ENCODE measurements around the gene SLC25A1. TPM values are rescaled to one million over a fixed set of nuclear protein-coding genes. Genes with fewer than 3 reads are reported as not detected.

SLC25A1 gene
- total and polyA plus RNA-seq, 2 of the 8 experiments (the other 6 are each of a cell fraction or from before 2014, with no cell fraction given) = 110 to 148 TPM

GRCh38 chr22:19134176-19134831, 44.2 kb downstream of the SLC25A1 start:
- FAIRE-seq = no peak
- H2BK120ac ChIP-seq (replicated peaks; ENCODE audit: low read depth, low read length) = no peak overlapping the region
- no peak overlapping the region for H2AK5ac ChIP-seq (ENCODE audit: low read depth, low read length)
- no peak overlapping the region for H3K4me2 ChIP-seq (ENCODE audit: insufficient read depth in 1 of 2, low read depth in 2 of 2, low read length in 2 of 2)
- H3K27ac ChIP-seq (ENCODE audit: low read depth, low read length) = no peak overlapping the region
- H2AFZ ChIP-seq (ENCODE audit: low read length) = no peak overlapping the region
- no peak overlapping the region for H4K91ac ChIP-seq (replicated peaks; ENCODE audit: insufficient read length, low read length)
- no peak overlapping the region for H2BK20ac ChIP-seq (ENCODE audit: low read length)
- no peak overlapping the region for H3K18ac ChIP-seq (ENCODE audit: extremely low read depth, low read length)
- no peak overlapping the region for H3K14ac ChIP-seq (ENCODE audit: insufficient read length)
- no peaks in the 10 kb centered on the region for H3K79me2 ChIP-seq (ENCODE audit: control insufficient read depth in 1 of 2, insufficient read depth in 2 of 2, low read length in 2 of 2)
- no peak for DNase-seq (ENCODE audit: low read depth in 1 of 2, low spot score in 2 of 2)
- no peak overlapping the region for H3K23ac ChIP-seq (ENCODE audit: insufficient read length)
- no peak overlapping the region for H3K56ac ChIP-seq (replicated peaks; ENCODE audit: insufficient read length, low read depth, low read length)
- 0 out of 7 replicates have a peak, but pooled peaks cover 0 to 2% (median under 1%) of the 10 kb centered on the region in 4 experiments for H3K27me3 ChIP-seq (replicated peaks in 1 of 4; ENCODE audit: control insufficient read depth in 3 of 4, extremely low read depth in 1 of 4, insufficient read depth in 3 of 4, low read length in 3 of 4)
- WGBS, 2 experiments (ENCODE audit: extremely low coverage in 1 of 2, insufficient coverage in 1 of 2, insufficient read length in 1 of 2, insufficient replicate concordance in 2 of 2, low coverage in 1 of 2, low lambda C conversion rate in 2 of 2, missing lambda C conversion rate in 1 of 2) = 91% methylated on average over 20 of the region's 21 CpGs; no CpG with 5 or more reads in 1 of the 2 experiments
- H3K9me3 ChIP-seq (ENCODE audit: insufficient read depth in 2 of 2, low read depth in 1 of 2, low read length in 1 of 2) = no peaks in the 10 kb centered on the region
- peaks cover 6 to 26% (median 13%) of the 10 kb centered on the region in 4 experiments; a peak in 6 of 8 replicates for H3K36me3 ChIP-seq (ENCODE audit: control insufficient read depth in 2 of 4, insufficient read depth in 4 of 4, low read length in 3 of 4)
- H3K4me3 ChIP-seq (ENCODE audit: extremely low read depth in 1 of 4, insufficient read depth in 2 of 4, low read depth in 3 of 4, low read length in 4 of 4) = no peak overlapping the region
- no peak overlapping the region for H2BK15ac ChIP-seq (ENCODE audit: low read length)
- no peak overlapping the region for H3K9ac ChIP-seq (replicated peaks in 1 of 4; ENCODE audit: extremely low read depth in 1 of 4, low read depth in 3 of 4, low read length in 3 of 4)
- no peak overlapping the region for H2BK12ac ChIP-seq (ENCODE audit: low read depth, low read length)
- no peaks in the 10 kb centered on the region for H3K79me1 ChIP-seq (ENCODE audit: low read depth, low read length)
- no peak overlapping the region for H2BK5ac ChIP-seq (ENCODE audit: low read depth, low read length)
- no peaks in the 10 kb centered on the region for H3K4me1 ChIP-seq (replicated peaks in 1 of 4; ENCODE audit: control insufficient read depth in 3 of 4, insufficient read depth in 4 of 4, low read length in 3 of 4)
- no peaks in the 10 kb centered on the region for H3K23me2 ChIP-seq (ENCODE audit: low read depth, low read length)
- CTCF ChIA-PET (ENCODE audit: partially characterized antibody) = interaction anchor here (0.6 to 1.7 kb wide), 6 partner anchors 10 to 151 kb away, joined by 3 to 7 read pairs (median 3); partner anchors contain the start of gene ESS2
- H4K5ac ChIP-seq (ENCODE audit: insufficient read length, low read depth, low read length) = no peak overlapping the region
- no peak overlapping the region for H4K8ac ChIP-seq (ENCODE audit: extremely low read depth, insufficient read depth, low read length)
- POLR2A ChIA-PET (ENCODE audit: partially characterized antibody) = interaction anchor here (0.6 to 5.3 kb wide), 4 partner anchors 9 to 1469 kb away, joined by 3 to 24 read pairs (median 9); partner anchors contain the start of genes DGCR2 and ESS2
- peaks cover 6% of the 10 kb centered on the region in 2 experiments for H4K20me1 ChIP-seq (replicated peaks in 1 of 2; ENCODE audit: control insufficient read depth in 1 of 2, insufficient read depth in 2 of 2, low read length in 2 of 2)
- H3K4ac ChIP-seq (replicated peaks; ENCODE audit: insufficient read length, low read depth, low read length) = no peak overlapping the region
- TF ChIP-seq RXRA (IDR thresholded peaks at IDR 0.05; ENCODE audit: insufficient read depth, low read depth, low read length) (no peak), TCF12 (IDR thresholded peaks at IDR 0.05; ENCODE audit: low read depth, low read length) (no peak), CTBP2 (IDR thresholded peaks at IDR 0.05; ENCODE audit: borderline replicate concordance, insufficient read depth, insufficient read length, low read length) (no peak), USF2 (IDR thresholded peaks at IDR 0.05; ENCODE audit: low read length) (no peak), SAP30 (IDR thresholded peaks at IDR 0.05; ENCODE audit: insufficient read depth, insufficient replicate concordance, low read length) (no peak), POLR2A (IDR thresholded peaks at IDR 0.05; ENCODE audit: control extremely low read depth in 1 of 2, low read depth in 2 of 2, low read length in 2 of 2) (no peak), BRCA1 (IDR thresholded peaks at IDR 0.05; ENCODE audit: low read depth, low read length) (no peak), GTF2F1 (IDR thresholded peaks at IDR 0.05; ENCODE audit: borderline replicate concordance, low read depth, low read length) (no peak), GABPA (IDR thresholded peaks at IDR 0.05; ENCODE audit: borderline replicate concordance, insufficient read depth, low read length) (no peak), SIRT6 (IDR thresholded peaks at IDR 0.05; ENCODE audit: low read length) (no peak), EGR1 (IDR thresholded peaks at IDR 0.05; ENCODE audit: borderline replicate concordance, low read depth, low read length) (no peak), FOSL1 (IDR thresholded peaks at IDR 0.05; ENCODE audit: insufficient read depth, low read depth, low read length) (no peak)

Measured in H1 (cell line).